Fibroblast of the aortic adventitia (primary cell): ENCODE measurements around the gene ADGRL1. TPM values are rescaled to one million over a fixed set of nuclear protein-coding genes. Genes with fewer than 3 reads are reported as not detected.

Experiments used
- DNase-seq: peaks from one replicate; pipeline ENCODE4 v3.0.0-alpha.2; 2010; ENCODE audit warnings: low read depth
- H3K4me3 ChIP-seq: 2 replicates; pipeline ENCODE4 v1.5.1; 2011; ENCODE audit warnings: low read depth, mild to moderate bottlenecking, control low read depth, low read length, moderate library complexity
- total RNA-seq: library from RNA; depleted of rRNA; stranded (reverse); fragments of >200 nt; gene quantifications from 2 replicates; pipeline ENCODE4 v1.2.3, GENCODE V29; 2012; ENCODE audit warnings: low replicate concordance
- TF ChIP-seq, protein P1 (sequence below): IDR thresholded peaks from 2 replicates; pipeline ENCODE4 v1.5.1; 2011; ENCODE audit warnings: mild to moderate bottlenecking, low read length, control low read depth, inconsistent platforms; ENCODE audit not compliant: insufficient read depth

Gene ADGRL1
- total RNA-seq, 1 donor = 6.0 TPM

DNA sequence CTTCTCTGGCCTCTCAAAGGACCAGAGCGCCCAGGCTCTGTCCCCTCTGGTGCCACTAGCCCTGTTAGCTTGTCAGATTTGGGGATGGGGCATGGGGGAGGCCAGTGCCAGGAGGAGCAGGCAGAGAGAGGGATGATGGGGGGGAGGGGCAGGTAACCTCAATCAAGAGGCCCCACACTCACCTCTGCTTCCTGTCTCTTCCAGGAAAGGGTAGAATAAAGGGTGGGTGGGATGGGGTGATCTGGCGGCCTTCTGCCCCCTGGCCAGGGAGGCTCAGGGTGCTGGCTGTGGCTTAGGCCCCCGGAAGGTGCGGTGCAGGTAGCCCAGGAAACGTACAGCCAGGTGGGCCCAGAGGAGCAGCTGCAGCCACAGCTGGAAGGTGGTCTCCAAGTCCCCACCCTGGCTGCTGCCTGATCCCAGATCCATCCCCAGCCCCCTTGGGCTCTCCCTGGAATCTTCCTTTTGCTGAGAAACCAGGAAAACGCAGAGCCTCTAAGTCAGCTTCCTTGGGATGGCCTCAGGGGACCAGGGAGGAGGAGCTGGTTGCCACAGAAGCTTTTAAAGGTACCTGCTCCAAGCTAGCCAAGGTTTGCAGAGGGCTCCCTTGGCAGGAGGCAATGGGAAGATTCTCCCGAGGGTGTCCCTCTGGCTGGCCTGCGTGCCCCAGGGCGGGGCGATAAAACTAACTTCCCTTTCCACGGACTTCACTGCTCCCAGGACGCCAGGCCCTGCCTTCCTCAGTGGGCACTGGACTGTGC lies 93.7 kb downstream of the ADGRL1 start:
- H3K4me3 ChIP-seq = peak overlapping the region; percentile 39
- DNase-seq = peak; percentile 39

DNA sequence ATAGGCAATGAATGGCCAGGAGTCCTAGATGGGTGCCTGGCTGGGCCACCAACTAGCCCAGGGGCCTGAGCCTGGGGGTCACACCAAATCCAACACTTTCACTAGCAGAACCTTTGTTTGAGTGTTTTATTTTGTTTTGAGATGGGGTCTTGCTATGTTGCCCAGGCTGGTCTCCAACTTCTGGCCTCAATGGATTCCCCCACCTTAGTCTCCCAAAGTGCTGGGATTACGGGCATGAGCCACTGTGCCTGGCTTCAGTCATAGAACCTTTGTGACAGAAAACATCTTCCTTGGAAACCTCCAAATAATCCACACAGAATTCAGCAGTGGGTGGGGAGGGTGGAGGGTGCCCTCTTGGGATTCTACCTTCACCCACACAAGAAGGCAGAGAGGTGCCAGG lies 94.5 kb downstream of the ADGRL1 start:
- no peak overlapping the region for H3K4me3 ChIP-seq
- TF ChIP-seq, protein P1, sequence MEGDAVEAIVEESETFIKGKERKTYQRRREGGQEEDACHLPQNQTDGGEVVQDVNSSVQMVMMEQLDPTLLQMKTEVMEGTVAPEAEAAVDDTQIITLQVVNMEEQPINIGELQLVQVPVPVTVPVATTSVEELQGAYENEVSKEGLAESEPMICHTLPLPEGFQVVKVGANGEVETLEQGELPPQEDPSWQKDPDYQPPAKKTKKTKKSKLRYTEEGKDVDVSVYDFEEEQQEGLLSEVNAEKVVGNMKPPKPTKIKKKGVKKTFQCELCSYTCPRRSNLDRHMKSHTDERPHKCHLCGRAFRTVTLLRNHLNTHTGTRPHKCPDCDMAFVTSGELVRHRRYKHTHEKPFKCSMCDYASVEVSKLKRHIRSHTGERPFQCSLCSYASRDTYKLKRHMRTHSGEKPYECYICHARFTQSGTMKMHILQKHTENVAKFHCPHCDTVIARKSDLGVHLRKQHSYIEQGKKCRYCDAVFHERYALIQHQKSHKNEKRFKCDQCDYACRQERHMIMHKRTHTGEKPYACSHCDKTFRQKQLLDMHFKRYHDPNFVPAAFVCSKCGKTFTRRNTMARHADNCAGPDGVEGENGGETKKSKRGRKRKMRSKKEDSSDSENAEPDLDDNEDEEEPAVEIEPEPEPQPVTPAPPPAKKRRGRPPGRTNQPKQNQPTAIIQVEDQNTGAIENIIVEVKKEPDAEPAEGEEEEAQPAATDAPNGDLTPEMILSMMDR = no peak
- no peak for DNase-seq

More for the DNA sequence above, 93.7 kb downstream of the ADGRL1 start:
- TF ChIP-seq, protein P1 = no peak

DNA sequence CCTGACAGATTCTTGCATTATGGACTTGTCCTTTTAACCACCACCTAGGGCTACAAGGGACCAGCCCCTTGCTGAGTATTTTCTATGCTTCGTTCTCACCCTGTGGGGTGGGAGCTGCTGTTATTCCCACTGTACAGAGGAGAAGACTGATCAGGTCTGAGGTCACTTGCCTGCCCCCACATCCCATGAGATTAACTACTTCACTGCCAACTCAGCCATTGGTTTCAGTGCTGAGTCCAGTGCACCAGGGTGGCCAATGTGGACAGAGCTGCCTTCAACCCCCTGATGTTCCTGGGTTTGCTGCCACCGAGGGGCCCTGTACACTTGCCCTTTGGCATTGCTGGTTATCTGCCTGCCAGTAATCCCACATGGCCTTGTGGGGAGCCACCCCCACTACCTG lies 95.3 kb downstream of the ADGRL1 start:
- no peak for DNase-seq
- TF ChIP-seq, protein P1 = no peak
- no peak overlapping the region for H3K4me3 ChIP-seq

DNA sequence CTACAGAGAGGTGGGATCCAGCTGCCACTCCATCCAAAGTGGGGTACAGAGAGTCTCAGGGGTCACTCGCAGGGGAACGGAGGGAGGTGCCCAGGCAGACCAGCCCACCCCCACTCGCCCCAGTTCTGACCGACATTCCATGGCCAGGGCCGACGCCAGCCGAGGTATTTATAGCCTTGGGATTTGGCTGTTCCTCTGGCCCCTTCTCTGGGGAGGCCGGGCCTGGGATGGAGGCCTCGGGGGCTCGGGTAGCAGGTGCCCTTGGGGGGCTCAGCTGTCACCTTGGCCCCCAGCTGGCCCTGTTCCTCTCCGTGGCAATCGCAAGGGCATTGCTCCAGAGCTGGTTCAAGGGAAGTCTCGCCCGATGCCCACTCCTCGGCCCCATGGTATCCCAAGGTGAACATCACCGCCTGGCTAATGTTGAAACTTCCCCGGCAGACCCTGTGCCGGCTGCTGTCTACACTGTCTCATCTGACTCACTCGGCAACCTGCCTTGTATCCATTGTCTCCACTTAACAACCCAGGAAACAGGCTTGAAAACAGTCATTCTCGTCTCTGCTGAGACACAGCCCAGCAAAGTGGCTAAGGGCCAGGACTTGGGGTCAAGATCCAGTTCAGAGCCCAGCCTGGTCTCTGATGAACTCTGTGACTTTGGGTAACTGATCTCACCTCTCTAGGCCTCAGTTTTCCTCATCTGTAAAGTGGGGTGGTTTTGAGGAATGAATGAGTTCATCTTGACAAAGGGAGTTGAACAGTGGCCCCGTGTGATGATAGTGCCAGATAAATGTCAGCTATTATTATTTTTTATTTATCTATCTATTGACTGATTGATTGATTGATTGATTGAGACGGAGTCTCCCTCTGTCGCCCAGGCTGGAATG lies 98.1 kb downstream of the ADGRL1 start:
- peak; percentile 69 for DNase-seq
- no peak overlapping the region for H3K4me3 ChIP-seq
- TF ChIP-seq, protein P1 = no peak

DNA sequence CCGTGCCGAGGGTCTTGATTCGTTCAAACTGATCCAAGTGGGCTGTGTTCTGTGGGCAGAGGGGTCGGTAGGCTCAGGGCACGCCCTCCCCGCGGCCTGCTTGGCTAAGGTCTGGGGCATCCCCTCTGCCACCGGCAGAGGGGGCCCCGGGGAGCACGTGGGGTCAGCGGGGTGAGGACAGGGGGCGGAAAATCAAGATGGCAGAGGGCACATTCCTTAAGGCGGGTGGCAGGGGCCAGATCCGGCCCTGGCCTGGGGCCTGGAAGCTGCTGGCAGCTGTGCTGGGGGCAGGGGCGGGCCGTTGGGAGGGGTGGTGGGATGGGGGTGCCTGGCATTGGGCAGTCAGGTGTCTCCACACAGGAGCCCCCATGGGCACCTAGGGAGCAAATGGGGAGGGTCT lies 99.1 kb downstream of the ADGRL1 start:
- TF ChIP-seq, protein P1 = no peak
- H3K4me3 ChIP-seq = no peak overlapping the region
- DNase-seq = no peak

DNA sequence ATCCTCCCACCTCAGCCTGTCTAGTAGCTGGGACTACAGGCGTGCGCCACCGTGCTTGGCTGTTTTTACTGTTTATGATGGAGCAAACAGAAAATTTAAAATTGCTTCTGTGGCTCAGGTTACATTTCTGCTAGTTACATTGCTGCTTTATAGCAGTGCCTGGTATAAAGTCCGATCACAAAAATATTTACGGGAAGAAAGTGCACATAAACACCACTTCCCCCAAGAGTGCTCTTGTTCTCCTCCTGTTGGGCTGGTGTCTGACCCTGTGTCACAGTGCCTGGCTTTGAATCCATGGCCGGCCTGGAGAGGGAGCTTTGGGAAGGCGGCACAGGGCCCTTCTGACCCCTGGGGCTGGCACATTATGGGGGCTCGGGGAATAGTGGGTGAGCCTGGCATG lies 100.3 kb downstream of the ADGRL1 start:
- TF ChIP-seq, protein P1 = no peak
- no peak for DNase-seq
- H3K4me3 ChIP-seq = no peak overlapping the region
